GM21390 (cell line): Measurements from ENCODE around the gene CASP10.
"Not testable (repeated sequence)": the region's sequence is repeated elsewhere in the genome, so short reads cannot be mapped to it uniquely, and the experiment has no call there.

ENCODE experiments used
- ATAC-seq: cut with Tn5 transposase; IDR thresholded peaks from one replicate; pipeline ENCODE4 v1.9.1; 2021; ENCODE audit not compliant: unreplicated experiment

Gene CASP10

DNA sequence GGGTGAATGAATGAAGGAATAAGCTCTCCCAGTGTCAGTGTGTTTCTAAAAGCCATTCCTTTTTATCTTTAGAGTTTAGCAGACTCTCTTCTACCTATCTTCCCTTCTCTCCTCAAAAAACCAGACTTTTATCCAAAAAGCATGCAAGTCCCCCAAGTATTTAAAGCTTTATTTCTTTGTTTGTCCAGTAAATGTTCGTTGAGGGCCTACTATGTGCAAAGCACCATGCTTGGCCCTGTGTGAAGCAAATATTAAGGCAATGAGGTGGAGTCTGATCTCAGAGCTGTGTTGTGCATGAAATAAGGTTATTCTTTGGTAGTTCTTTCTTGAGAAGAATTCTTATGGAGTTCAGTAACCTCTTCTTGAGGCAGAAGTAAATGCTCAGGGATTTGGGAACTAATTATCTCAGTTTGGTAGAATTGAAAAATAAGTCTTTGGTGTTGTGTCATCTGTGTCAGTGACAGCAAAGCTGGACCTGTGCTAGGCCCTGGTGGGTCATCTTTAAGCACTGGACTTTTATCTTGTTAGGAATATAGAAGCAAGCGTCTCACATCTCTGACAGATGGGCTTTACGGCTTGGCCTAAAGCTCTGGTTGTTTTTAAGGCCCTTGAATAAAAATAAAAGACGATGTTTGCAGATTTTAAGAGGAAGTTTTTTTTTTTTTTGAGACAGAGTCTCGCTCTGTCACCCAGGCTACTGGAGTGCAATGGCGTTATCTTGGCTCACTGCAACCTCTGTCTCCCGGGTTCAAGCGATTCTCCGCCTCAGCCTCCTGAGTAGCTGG is 28.1 kb upstream of the CASP10 start:
- no peak for ATAC-seq

DNA sequence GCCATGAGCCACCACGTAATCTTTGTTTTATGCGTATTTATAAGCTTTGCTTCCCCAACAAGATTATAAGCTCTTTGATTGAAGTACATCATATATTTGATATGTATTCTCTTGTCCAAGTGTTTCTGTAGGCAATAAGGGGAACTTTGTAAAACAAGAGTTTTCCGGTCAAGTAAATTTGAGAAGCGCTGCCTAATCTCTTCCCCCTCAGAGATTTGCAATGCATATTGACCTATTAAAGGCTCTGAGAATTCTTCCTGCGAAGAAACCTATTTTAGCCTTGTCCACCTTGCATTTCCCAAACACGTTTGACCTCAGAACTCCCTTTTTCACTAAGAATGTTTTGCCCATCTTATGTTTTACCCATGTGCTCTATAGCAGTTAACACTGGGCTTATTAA is 26.9 kb upstream of the CASP10 start:
- ATAC-seq: no peak

DNA sequence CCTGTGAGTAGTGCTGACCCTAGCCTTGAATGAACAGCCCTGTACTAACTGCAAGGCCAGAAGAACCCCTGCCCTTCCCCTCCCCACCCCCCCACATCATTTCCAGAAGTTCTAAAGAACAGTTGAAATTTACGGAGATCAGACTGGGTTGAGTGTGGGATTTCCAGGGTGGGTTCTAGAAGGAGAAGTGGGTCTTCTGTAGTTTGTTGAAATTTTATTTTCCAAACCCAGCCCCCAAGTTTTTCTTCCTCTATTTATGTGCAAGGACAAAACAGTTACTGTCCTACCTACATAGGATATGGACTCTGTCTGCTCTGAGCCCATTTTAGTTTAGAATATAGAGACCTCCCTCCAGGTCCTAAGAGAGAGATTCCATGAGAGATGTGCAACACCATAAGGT is 26.3 kb upstream of the CASP10 start:
- ATAC-seq: no peak

DNA sequence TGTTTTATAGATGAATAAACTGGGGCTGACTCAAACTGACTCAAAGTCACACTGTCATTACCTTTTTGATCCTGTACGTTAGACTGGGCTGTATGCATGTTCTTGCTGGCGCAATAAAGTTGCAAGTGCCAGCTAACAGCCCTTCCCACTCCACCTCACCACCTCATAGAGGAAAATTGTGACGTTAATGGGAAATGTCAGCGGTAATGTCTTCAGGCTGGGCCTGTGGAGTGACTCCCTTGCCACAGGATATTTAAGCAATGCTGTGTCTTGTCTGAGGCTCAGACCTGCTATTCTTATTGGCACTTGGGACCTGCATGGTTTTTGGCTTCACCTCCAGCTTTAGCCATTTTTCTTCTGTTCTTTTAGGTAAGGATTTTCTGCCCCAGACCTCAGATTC is 25.2 kb upstream of the CASP10 start:
- ATAC-seq: peak; percentile 25

DNA sequence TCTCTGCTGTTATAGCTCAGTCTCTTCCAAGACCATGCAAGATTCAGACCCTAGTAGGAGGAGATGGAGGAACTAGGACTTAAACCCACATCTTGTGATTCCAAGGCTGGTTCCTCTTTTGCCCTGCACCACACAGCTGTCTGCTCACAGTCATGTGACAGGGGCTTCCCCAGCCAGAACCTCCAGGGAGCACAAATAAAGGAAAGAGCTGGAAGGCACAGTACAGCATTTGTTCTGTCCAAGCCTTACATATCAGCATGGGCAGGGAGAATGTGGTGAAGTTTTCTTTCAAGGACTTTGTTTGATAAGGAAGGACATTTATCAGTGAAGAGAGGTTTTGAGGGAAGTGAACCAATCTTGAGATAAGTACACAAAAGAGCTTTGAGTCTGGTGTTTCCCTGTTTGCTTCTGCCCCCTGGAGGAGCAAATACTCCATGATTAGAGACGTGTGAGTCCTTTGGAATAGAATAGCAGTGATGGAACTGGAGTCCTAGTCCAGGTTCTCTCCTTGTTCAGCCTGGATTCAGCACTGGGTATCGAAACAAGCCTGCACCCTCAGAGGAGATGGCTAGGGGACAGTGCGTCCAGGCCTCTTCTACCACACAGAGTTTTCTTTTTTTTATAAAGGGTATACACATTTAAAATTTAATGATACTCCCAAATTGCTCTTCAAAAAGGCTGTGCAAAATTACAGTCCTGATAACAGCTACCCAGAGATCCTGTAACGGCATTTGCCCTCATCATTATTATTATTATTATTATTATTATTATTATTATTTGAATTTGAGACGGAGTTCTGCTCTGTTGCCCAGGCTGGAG is 24.6 kb upstream of the CASP10 start:
- peak; percentile 95 for ATAC-seq

DNA sequence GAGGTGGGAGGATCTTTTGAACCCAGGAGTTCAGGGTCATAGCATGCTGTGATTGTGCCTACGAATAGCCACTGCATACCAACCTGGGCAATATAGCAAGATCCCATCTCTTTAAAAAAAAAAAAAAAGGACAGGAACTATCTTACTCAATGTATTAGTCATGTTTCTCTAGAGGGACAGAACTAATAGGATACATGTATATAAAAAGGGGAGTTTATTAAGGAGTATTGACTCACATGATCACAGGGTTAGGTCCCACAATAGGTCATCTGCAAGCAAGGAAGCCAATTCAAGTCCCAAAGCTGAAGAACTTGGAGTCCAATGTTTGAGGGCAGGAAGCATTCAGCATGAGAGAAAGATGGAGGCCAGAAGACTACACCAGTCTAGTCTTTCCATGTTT is 18.8 kb upstream of the CASP10 start:
- no peak for ATAC-seq

DNA sequence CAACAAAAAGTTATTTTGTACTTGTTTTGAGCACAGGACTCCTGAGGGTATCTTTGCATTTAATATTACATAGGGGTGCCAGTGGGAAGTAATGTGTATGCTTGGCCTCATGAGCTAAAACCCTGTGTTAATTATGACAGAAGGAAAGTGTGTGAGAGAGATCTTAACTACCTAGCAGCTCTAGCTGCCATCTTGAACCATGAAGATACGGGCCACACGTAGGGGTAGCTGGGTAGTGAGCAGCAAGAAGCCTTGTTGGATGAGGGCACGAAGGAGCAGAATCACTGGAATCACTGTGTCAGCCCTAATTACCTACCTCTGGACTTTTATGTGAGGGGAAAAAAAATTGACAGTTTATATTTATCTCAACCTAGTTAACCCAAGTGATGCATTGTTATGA is 15.4 kb upstream of the CASP10 start:
- ATAC-seq: no peak

DNA sequence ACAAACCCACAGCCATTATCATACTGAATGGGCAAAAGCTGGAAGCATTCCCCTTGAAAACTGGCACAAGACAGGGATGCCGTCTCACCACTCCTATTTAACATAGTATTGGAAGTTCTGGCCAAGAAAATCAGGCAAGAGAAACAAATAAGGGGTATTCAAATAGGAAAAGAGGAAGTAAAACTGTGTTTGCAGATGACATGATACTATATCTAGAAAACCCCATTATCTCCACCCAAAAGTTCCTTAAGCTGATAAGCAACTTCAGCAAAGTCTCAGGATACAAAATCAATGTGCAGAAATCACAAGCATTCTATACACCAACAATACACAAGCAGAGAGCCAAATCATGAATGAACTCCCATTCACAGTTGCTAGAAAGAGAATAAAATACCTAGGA is 14.4 kb upstream of the CASP10 start:
- ATAC-seq: not testable (repeated sequence)

DNA sequence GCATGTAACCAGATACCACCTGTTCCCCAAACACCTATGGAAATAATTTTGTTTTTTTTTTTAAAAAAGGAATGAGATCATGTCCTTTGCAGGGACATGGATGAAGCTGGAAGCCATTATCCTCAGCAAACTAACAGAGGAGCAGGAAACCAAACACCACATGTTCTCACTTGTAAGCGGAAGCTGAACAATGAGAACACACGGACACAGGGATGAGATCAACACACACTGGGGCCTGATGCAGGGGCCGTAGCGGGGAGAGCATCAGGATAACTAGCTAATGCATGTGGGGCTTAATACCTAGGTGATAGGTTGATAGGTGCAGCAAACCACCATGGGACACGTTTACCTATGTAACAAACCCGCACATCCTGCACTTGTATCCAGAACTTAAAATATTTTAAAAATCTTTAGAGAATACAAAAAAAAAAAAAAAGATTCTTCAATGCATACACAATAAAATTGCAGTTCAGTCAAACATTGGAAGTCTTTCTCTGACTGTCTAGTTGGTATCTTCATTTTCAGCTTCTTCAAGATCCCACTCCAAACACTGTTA is 11.6 kb upstream of the CASP10 start:
- no peak for ATAC-seq

DNA sequence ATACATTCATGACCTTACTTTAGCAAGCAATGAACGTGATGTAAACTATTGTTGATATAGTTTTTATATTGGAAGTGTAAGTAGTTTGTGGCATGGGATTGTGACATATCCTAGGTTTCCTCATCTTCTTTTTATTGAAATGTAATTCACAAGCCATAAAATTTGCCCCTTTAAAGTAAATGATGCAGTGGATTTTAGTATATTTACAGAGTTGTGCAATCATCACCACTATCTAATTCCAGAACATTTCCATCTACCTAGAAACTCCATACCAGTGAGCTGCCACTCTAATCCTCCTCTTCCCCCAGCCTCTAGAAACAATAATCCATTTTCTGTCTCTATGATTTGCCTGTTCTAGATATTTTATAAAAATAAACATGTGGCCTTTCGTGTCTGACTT is 10.7 kb upstream of the CASP10 start:
- no peak for ATAC-seq

DNA sequence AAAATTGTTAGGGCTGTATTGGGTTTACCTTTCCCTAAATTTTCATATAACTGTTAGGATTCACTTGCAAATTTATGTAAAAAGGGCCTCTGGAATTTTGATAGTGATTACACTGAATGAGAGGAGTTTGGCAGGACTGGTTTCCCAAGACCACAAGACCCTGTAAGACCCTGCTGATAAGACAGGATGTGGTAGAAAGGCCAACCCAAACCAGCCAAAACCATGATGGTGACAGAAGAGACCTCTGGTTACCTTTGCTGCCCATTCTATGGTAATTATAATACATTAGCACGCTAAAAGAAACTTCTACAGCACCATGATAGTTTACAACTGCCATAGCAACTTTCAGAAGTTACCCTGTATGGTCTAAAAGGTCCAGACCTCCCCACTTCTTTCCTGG is 8.3 kb upstream of the CASP10 start:
- ATAC-seq: no peak

DNA sequence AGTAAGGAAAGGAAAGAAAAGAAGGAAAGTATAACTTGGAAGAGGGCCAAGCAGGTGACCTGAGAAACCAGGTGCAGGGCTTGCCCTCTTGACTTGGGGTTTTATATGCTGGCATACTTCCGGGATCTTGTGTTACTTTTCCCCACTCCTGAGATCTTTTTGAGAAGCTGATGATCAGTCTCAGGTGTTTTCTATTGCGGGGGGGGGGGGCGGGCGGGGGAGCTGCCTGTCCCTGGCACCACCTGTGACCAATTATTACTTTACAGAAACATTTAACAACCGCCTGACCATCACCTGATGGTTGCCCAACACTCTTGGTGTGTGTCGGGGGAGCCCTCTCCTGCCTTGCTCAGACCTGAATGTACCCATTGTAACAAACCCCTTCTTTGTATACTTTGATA is 6.9 kb upstream of the CASP10 start:
- ATAC-seq: no peak

DNA sequence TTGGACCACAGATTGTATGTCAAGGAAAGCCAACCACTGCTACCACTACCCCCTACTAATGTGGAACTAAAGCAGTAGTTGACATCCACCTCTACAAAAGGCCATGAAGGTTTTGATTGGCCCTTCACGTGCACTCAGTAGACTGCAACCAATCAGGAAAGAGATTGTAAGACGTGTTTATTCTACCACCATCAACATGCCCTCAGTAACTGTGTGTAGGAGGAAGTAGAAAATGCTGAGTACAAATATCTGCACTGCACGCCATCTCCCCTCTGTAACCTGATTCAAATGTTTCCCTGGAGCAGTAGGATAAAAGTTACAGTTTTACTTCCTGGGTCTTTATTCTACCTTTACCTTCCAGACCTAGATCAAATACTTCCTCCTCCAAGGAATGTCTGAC is 2.9 kb upstream of the CASP10 start:
- no peak for ATAC-seq

DNA sequence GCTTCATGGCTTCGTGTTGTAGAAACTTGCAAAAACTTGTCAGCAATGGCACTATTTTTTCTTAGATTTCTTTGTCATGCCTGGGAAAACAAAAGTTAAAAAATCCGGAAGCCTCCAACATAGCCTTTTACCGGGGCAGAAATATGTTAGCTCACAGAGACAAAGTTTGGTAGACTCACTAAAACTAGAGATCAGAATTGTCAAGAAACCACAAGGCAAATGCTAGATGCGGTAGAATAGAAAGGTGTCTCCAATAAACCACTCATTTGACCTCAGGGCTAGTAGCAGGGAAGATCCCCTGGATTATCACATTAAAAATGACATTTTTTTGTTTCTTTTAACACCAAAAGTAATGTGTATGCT is 405 bp downstream of the CASP10 start:
- no peak for ATAC-seq

DNA sequence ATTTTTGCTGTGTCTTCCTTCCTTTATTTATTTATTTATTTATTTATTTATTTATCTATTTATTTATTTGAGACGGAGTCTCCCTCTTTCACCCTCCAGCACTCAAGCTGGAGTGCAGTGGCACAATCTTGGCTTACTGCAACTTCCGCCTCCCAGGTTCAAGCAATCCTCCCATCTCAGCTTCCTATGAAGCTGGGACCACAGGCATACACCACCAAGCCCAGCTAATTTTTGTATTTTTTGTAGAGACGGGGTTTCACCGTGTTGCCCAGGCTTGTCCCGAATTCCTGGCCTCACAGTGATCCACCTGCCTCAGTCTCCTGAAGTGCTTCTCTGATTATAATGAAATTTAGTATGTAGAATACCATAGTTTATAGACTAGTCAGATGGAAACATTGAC is 894 bp downstream of the CASP10 start:
- not testable (repeated sequence) for ATAC-seq

DNA sequence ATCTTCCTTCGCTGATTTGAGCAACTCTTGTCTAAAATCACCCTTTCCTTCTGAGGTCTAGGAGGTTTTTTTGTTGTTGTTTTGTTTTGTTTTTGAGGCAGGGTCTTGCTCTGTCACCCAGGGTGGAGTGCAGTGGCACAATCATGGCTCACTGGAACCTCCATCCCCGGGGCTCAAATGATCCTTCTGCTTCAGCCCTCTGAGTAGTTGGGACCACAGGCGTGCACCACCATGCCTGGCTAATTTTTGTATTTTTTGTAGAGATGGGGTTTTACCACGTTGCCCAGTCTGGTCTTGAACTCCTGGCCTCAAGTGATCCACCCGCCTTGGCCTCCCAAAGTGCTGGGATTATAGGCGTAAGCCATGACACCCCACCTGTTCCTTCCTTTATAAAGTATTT is 1.3 kb downstream of the CASP10 start:
- ATAC-seq: not testable (repeated sequence)

DNA sequence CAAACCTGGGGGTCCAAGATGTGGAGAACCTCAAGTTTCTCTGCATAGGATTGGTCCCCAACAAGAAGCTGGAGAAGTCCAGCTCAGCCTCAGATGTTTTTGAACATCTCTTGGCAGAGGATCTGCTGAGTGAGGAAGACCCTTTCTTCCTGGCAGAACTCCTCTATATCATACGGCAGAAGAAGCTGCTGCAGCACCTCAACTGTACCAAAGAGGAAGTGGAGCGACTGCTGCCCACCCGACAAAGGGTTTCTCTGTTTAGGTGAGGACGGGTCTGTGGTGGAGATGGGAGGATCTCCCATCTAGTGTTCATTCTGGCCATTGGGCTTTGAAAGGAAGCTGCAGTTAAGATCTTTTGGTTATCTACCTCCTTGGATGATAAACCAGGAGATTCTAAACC is 2.9 kb downstream of the CASP10 start:
- no peak for ATAC-seq

DNA sequence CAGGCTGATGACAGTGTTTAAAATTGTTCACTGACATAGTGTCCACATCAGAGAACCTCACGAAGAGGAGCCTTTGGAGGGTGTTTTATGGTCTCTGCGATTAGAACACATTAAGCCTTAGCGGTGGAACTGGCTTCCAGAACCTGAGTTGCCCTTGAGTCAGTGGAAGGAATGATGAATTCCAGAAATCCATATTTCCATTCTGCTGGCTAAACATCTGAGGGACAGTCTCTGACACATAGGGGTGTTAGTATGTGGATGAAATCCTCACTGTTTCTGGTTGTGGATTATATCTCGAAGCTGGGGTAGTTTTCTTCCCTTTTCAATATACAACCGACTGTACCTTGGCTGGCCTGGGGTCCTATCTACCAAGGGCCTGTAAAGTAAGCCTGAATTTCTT is 4.0 kb downstream of the CASP10 start:
- no peak for ATAC-seq

DNA sequence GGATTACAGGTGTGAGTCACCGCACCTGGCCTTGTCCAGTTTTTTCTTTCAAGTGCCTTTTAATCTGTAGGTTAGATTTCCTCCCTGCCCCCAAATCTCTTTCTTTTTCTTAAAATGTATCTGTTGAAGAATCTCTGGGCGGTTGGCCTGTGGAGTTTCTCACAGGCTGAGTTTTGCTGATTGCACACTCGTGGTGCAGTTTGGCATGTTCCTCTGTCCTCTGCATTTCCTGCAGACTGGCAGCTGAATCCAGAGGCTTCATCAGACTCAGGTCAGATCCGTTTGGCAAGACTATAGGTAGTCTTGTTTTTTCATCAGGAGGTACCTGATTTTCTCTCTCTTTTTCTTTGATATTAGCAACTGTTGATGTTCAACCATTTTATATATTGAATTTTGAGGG is 5.5 kb downstream of the CASP10 start:
- ATAC-seq: no peak

DNA sequence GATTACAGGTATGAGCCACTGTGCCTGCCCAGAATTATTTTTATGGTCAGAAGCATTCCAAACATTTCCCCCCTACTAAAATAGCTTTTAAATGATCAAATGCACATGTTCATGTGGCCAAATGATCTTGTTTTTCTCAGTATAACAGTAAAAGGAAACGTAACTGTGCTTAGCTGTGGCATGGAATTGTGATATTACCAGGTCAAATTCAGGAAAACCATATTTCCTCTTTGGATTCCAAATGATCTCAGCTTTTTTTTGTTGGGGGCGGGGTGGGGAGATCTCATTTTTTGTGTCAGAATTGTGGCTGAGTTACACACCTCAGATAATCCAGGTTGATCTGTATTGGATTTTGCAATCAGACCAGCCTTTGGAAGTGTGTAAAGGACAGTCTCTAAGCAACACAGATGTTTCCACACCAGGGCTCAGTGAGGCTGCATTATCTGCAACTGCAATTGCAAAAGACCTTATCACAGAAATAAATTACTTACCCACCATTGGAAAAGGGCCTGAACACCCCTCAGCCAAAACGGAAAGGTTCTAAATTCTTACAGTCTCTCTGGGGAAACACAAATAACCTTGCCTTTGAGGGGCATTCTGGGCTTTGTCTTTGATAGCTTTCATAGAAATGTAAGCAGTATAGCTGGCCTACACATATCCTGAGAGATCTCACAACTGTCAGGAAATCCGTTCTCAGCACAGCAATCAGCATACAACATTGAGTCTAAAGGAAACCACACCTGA is 8.4 kb downstream of the CASP10 start:
- ATAC-seq: peak; percentile 39

DNA sequence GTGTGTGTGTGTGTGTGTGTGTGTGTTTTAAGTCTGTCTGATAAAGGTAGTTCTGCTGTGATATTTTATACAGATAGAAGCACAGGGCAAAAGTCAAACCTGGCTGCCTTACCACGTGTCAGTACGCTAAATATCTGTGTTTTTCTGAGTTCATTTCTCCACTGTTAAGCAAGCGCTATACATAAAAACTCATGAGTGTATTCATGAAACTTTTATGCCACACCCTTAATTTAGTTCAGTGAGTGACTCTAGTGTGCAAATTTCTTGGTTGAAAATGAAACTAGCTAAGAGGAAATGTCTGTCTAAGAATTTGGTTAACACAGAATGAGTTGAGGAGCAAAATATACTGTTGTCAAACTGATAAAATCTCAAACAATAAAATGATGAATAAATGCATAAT is 11.2 kb downstream of the CASP10 start:
- ATAC-seq: peak; percentile 93

DNA sequence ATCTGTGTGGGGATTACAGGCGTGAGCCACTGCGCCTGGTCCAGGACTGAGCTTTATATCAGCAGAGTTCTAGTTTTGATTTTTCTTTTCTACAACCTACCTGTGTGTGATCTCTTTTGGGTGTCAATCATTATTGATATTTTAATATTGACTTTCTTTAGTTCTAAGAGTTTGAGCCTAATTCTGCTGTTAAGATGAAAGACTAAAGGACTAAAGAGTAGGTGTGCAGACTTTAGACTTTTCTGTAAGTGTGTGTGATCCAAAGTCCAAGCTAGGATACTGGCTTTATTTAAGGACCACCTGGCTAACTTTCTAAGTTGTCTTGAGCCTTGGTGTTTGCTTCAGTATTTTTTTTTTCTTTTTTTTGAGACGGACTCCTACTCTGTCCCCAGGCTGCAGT is 12.4 kb downstream of the CASP10 start:
- no peak for ATAC-seq
